ENCODE data around the gene PHF2. TPM values are rescaled to one million over a fixed set of nuclear protein-coding genes. Genes with fewer than 3 reads are reported as not detected.

Gene PHF2
- total and polyA plus RNA-seq, 4 donors = 10.3 to 32.4 (median 27.9) TPM

DNA sequence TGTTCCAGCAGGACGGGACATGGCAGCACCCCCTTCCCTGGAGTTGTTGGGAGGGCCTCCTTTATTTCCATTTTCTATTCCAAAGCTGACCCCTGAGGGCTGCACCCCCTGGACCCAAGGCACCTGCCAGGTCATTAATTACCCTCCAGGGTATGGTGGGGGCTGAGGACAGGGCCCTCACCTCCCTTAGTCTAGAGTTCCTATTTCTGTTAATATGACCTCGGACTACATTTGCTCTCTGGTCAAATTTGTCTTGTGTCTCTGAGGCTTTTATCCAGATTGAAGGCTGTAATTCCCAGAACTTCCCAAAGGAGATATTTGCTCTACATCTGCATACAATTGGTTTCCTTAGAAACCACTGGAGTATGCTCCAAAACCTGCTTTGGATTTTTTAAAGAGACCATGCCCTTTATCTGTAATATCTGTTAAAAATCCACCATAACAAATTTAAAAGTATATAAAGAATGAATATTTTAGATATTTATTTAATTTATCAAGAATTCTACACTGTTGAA, 16.8 kb downstream of the PHF2 start:
- H3K27ac ChIP-seq (ENCODE audit: low read depth in 1 of 2, low read length in 2 of 2) = no peak overlapping the region
- H3K4me1 ChIP-seq (ENCODE audit: control insufficient read depth in 1 of 2, insufficient read depth in 2 of 2, low read length in 2 of 2) = no peaks in the 10 kb centered on the region
- no peak overlapping the region for H3K4me3 ChIP-seq (ENCODE audit: low read length in 2 of 2)
- WGBS, 2 donors = 63 to 65% methylated on average over 2 of the region's 2 CpGs
- intact Hi-C loops (cut with DNase I) = no loop called here
- H3K9me3 ChIP-seq (ENCODE audit: control insufficient read depth, low read length) = no peaks in the 10 kb centered on the region
- no peaks in the 10 kb centered on the region for H3K27me3 ChIP-seq (ENCODE audit: control insufficient read depth in 1 of 2, insufficient read depth in 2 of 2, low read length in 1 of 2)
- H3K36me3 ChIP-seq (ENCODE audit: control insufficient read depth in 1 of 2, insufficient read depth in 2 of 2, low read length in 1 of 2) = no peaks in the 10 kb centered on the region
- DNase-seq = peak in 1 of 2 donors; percentile 13
- ATAC-seq (ENCODE audit: low FRiP score) = no peak

DNA sequence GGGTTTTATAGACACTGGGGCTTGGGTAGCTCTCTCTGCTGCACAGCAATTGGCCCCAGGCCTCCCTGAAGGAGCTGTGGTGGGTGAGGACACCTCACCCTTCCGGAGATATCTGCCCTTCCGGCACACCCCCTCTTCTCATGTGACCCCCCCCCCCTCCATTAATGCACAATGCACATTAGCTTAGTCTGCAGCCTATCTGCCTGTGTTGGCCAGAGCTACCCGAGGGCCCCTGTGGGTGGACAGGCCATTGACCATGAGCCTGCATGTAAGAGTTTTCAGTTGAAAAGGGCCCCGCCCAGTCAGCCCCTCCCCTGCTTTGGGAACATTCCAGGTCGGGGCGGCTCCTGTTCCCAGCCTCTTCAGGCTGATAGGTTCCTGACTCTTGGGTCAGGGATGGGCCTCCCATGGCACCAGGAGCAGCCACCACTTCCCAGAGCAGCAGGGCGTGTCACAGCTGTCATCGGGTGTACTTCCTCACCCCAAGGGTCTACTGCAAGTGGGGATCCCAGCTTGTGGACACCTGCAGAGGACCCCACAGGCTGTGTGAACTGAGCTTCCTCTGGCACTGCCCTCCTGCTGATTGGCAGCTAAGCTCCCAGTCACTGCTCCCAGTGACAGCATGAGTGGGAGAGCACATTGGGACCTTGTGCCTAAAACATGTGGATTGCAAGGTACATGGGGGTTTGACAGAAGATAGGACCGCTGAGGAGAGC, 17.8 kb downstream of the PHF2 start:
- Histone ChIP-seq H3K27ac (ENCODE audit: low read depth in 1 of 2, low read length in 2 of 2) (no peak overlapping the region), H3K27me3 (ENCODE audit: control insufficient read depth in 1 of 2, insufficient read depth in 2 of 2, low read length in 1 of 2) (no peaks in the 10 kb centered on the region), H3K4me3 (ENCODE audit: low read length in 2 of 2) (no peak overlapping the region), H3K36me3 (ENCODE audit: control insufficient read depth in 1 of 2, insufficient read depth in 2 of 2, low read length in 1 of 2) (no peaks in the 10 kb centered on the region), H3K4me1 (ENCODE audit: control insufficient read depth in 1 of 2, insufficient read depth in 2 of 2, low read length in 2 of 2) (no peaks in the 10 kb centered on the region), H3K9me3 (ENCODE audit: control insufficient read depth, low read length) (no peaks in the 10 kb centered on the region)
- no peak for ATAC-seq (ENCODE audit: low FRiP score)
- DNase-seq = peak; percentile 30 to 33
- intact Hi-C loops (cut with DNase I) = no loop called here
- WGBS, 2 donors = 73 to 76% methylated on average over 9 of the region's 9 CpGs

GRCh38 chr9:93595461-93595860, 19.1 kb downstream of the PHF2 start:
- Histone ChIP-seq H3K27me3 (ENCODE audit: control insufficient read depth in 1 of 2, insufficient read depth in 2 of 2, low read length in 1 of 2) (no peaks in the 10 kb centered on the region), H3K9me3 (ENCODE audit: control insufficient read depth, low read length) (no peaks in the 10 kb centered on the region), H3K4me1 (ENCODE audit: control insufficient read depth in 1 of 2, insufficient read depth in 2 of 2, low read length in 2 of 2) (no peaks in the 10 kb centered on the region), H3K27ac (ENCODE audit: low read depth in 1 of 2, low read length in 2 of 2) (no peak overlapping the region), H3K4me3 (ENCODE audit: low read length in 2 of 2) (no peak overlapping the region), H3K36me3 (ENCODE audit: control insufficient read depth in 1 of 2, insufficient read depth in 2 of 2, low read length in 1 of 2) (no peaks in the 10 kb centered on the region)
- 89 to 94% methylated on average over 5 of the region's 5 CpGs for WGBS, 2 donors
- DNase-seq (peak in 1 of 2 donors; percentile 14), ATAC-seq (ENCODE audit: low FRiP score) (no peak)
- intact Hi-C loops (cut with DNase I) = no loop called here

GRCh38 chr9:93595861-93596365, 19.5 kb downstream of the PHF2 start:
- H3K4me1 ChIP-seq (ENCODE audit: control insufficient read depth in 1 of 2, insufficient read depth in 2 of 2, low read length in 2 of 2) = no peaks in the 10 kb centered on the region
- peak; percentile 7 to 47 for DNase-seq
- intact Hi-C loops (cut with DNase I) = no loop called here

DNA sequence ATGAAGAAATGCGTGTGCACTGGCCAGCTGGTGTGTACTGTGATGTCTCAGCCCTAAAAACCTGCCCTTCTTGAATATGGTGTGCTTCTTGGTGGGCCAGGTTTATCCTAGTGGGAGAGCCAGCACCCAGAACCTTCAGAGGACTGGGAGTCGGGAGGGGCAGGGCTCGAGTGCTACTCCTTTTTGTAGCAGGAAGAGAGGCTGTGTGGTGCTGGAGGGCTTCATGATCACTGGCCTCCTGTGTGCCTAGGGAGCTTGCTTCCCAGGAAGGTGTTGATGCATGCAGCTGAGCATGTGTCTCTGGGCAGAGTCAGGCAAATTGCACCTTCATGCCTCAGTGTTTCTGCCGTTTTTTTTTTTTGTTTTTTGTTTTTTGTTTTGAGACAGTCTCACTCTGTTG, 20.0 kb downstream of the PHF2 start:
- H3K27me3 ChIP-seq (ENCODE audit: control insufficient read depth in 1 of 2, insufficient read depth in 2 of 2, low read length in 1 of 2) = no peaks in the 10 kb centered on the region
- WGBS, 2 donors = 81 to 83% methylated on average over 4 of the region's 4 CpGs
- ATAC-seq (ENCODE audit: low FRiP score) (no peak), DNase-seq (peak; percentile 26 to 48)
- H3K4me1 ChIP-seq (ENCODE audit: control insufficient read depth in 1 of 2, insufficient read depth in 2 of 2, low read length in 2 of 2) = no peaks in the 10 kb centered on the region
- no peaks in the 10 kb centered on the region for H3K9me3 ChIP-seq (ENCODE audit: control insufficient read depth, low read length)
- no peak overlapping the region for H3K27ac ChIP-seq (ENCODE audit: low read depth in 1 of 2, low read length in 2 of 2)
- no peak overlapping the region for H3K4me3 ChIP-seq (ENCODE audit: low read length in 2 of 2)
- H3K36me3 ChIP-seq (ENCODE audit: control insufficient read depth in 1 of 2, insufficient read depth in 2 of 2, low read length in 1 of 2) = no peaks in the 10 kb centered on the region
- intact Hi-C loops (cut with DNase I) = no loop called here

More at GRCh38 chr9:93595861-93596365, 19.5 kb downstream of the PHF2 start:
- no peaks in the 10 kb centered on the region for H3K27me3 ChIP-seq (ENCODE audit: control insufficient read depth in 1 of 2, insufficient read depth in 2 of 2, low read length in 1 of 2)
- WGBS, 2 donors = 74 to 75% methylated on average over 5 of the region's 5 CpGs
- H3K4me3 ChIP-seq (ENCODE audit: low read length in 2 of 2) = no peak overlapping the region
- H3K36me3 ChIP-seq (ENCODE audit: control insufficient read depth in 1 of 2, insufficient read depth in 2 of 2, low read length in 1 of 2) = no peaks in the 10 kb centered on the region
- ATAC-seq (ENCODE audit: low FRiP score) = no peak
- no peak overlapping the region for H3K27ac ChIP-seq (ENCODE audit: low read depth in 1 of 2, low read length in 2 of 2)
- H3K9me3 ChIP-seq (ENCODE audit: control insufficient read depth, low read length) = no peaks in the 10 kb centered on the region

DNA sequence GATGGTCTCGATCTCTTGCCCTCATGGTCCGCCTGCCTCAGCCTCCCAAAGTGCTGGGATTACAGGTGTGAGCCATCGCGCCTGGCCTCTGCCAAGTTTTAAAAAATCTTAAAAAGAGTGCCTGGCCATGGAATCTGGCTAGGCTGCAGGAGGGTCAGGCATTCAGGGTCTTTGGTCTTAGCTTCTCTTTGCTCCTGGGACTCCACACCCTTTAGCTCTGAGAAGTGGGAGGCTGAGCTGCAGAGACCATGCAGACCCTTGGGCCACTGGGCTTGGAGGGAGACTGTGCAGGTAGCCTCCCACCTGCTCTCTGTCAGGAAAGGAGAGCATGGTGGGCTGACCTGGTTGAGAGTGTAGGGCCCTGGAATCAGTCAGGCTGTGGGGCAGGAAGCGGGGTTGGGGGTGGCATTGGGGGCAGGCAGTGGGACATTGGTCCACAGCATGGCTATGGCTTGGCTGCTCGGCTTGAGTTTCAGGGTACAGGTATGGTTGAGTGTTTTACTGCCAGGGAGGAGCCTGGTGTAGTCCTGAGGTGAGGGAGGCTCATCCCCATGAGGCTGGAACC, 20.8 kb downstream of the PHF2 start:
- no peak overlapping the region for H3K27ac ChIP-seq (ENCODE audit: low read depth in 1 of 2, low read length in 2 of 2)
- WGBS, 2 donors = 94 to 98% methylated on average over 6 of the region's 6 CpGs
- ATAC-seq (ENCODE audit: low FRiP score) (no peak), DNase-seq (peak; percentile 13 to 35)
- H3K36me3 ChIP-seq (ENCODE audit: control insufficient read depth in 1 of 2, insufficient read depth in 2 of 2, low read length in 1 of 2) = no peaks in the 10 kb centered on the region
- no peaks in the 10 kb centered on the region for H3K27me3 ChIP-seq (ENCODE audit: control insufficient read depth in 1 of 2, insufficient read depth in 2 of 2, low read length in 1 of 2)
- intact Hi-C loops (cut with DNase I) = no loop called here
- no peaks in the 10 kb centered on the region for H3K9me3 ChIP-seq (ENCODE audit: control insufficient read depth, low read length)
- no peaks in the 10 kb centered on the region for H3K4me1 ChIP-seq (ENCODE audit: control insufficient read depth in 1 of 2, insufficient read depth in 2 of 2, low read length in 2 of 2)
- no peak overlapping the region for H3K4me3 ChIP-seq (ENCODE audit: low read length in 2 of 2)

DNA sequence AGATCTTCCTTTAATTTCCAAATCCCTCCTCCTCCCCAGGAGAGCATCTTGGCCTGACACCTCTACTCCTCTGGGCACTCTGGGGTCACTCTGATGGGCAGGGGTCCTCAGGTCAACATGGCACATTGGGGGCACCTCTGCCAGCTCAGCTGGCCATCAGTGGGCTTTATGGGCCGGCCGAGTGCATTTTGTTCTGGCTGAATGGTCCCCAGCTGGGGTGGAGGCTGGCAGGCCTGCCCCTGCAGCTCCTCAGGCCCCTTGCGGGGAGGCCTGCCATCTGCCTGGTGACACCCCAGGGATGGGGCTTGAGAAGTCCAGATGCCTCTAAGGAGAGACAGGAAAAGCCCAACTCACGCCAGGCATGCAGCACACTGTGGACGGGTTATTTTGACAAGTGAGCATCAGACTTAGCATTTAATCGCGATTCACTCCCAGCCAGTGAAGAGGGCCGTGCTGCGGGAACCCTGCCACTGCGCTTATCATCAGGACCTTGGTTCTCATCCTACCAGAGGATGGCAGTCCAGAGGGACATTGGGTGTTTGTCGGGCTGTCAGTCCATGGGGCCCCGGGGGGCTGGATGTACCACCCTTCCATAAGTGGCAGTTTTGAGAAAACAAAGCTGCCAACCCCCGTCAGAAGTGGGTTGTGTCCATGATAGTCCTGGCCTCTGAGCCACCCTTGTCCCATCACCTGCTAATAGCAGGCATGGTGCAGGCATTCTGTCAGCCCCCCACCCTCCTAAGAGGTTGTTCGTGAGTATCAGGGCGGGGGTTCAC, 21.7 kb downstream of the PHF2 start:
- Histone ChIP-seq H3K36me3 (ENCODE audit: control insufficient read depth in 1 of 2, insufficient read depth in 2 of 2, low read length in 1 of 2) (no peaks in the 10 kb centered on the region), H3K4me1 (ENCODE audit: control insufficient read depth in 1 of 2, insufficient read depth in 2 of 2, low read length in 2 of 2) (no peaks in the 10 kb centered on the region), H3K27ac (ENCODE audit: low read depth in 1 of 2, low read length in 2 of 2) (no peak overlapping the region), H3K4me3 (ENCODE audit: low read length in 2 of 2) (no peak overlapping the region), H3K9me3 (ENCODE audit: control insufficient read depth, low read length) (no peaks in the 10 kb centered on the region), H3K27me3 (ENCODE audit: control insufficient read depth in 1 of 2, insufficient read depth in 2 of 2, low read length in 1 of 2) (no peaks in the 10 kb centered on the region)
- intact Hi-C loops (cut with DNase I) = no loop called here
- DNase-seq (peak; percentile 35 to 54), ATAC-seq (ENCODE audit: low FRiP score) (no peak)
- WGBS, 2 donors = 76 to 82% methylated on average over 15 of the region's 15 CpGs

GRCh38 chr9:93598647-93599241, 22.4 kb downstream of the PHF2 start:
- peak; percentile 38 to 61 for DNase-seq
- Histone ChIP-seq H3K4me1 (ENCODE audit: control insufficient read depth in 1 of 2, insufficient read depth in 2 of 2, low read length in 2 of 2) (no peaks in the 10 kb centered on the region), H3K27ac (ENCODE audit: low read depth in 1 of 2, low read length in 2 of 2) (no peak overlapping the region), H3K27me3 (ENCODE audit: control insufficient read depth in 1 of 2, insufficient read depth in 2 of 2, low read length in 1 of 2) (no peaks in the 10 kb centered on the region), H3K9me3 (ENCODE audit: control insufficient read depth, low read length) (no peaks in the 10 kb centered on the region), H3K36me3 (ENCODE audit: control insufficient read depth in 1 of 2, insufficient read depth in 2 of 2, low read length in 1 of 2) (no peaks in the 10 kb centered on the region), H3K4me3 (ENCODE audit: low read length in 2 of 2) (no peak overlapping the region)
- intact Hi-C loops (cut with DNase I) = no loop called here
- ATAC-seq (ENCODE audit: low FRiP score) = no peak
- WGBS, 2 donors = 48% methylated on average over 11 of the region's 11 CpGs

Measured in aorta (tissue), 5 donors.